CD4-positive, alpha-beta T cell (primary cell): Measurements from ENCODE around the gene MAN2A2. TPM values are rescaled to one million over a fixed set of nuclear protein-coding genes. Genes with fewer than 3 reads are reported as not detected.

Experiments used
- ATAC-seq: fragments of 200-7000 bp; cut with Tn5 transposase; one replicate; pipeline ENCODE4 v1.10.0; 2022; ENCODE audit warnings: mild to moderate bottlenecking; ENCODE audit not compliant: poor library complexity
- CTCF ChIA-PET: fragments of 350-600 bp; sonication (Branson Sonifier 250); formaldehyde crosslinking; loops from one replicate; lab custom pipeline; 2021; ENCODE audit warnings: antibody characterized with exemption, inconsistent platforms; lab: Charles Lee
- POLR2A ChIA-PET: fragments of 350-600 bp; sonication (Branson Sonifier 250); formaldehyde crosslinking; loops from one replicate; lab custom pipeline; 2021; ENCODE audit warnings: antibody characterized with exemption, inconsistent platforms; lab: Charles Lee
- DNase-seq, 14 experiments: peaks; one replicate each; pipeline ENCODE4 v3.0.0-alpha.2; 2013 to 2020; ENCODE audit warnings: mixed read lengths in 2 of 14
- H3K27ac ChIP-seq, 2 donors: one replicate each; pipeline versions ENCODE4 v1.5.1 to v1.7.0; 2013; ENCODE audit warnings: low read length in 2 of 2, low read depth in 1 of 2, mild to moderate bottlenecking in 1 of 2
- H3K27me3 ChIP-seq, 2 experiments: 1 replicate in 1 of 2; 2 replicates in 1 of 2; pipeline versions ENCODE4 v1.6.1 to v1.7.0; 2013; ENCODE audit warnings: low read length in 2 of 2, control low read depth in 1 of 2, mild to moderate bottlenecking in 1 of 2, moderate library complexity in 1 of 2; ENCODE audit not compliant: insufficient read depth in 2 of 2, control insufficient read depth in 1 of 2
- H3K36me3 ChIP-seq: one replicate; pipeline ENCODE4 v1.6.1; 2013; ENCODE audit warnings: low read length, control low read depth; ENCODE audit not compliant: insufficient read depth
- H3K4me1 ChIP-seq: one replicate; pipeline ENCODE4 v1.6.1; 2013; ENCODE audit warnings: low read length, control low read depth; ENCODE audit not compliant: insufficient read depth
- H3K4me3 ChIP-seq: one replicate; pipeline ENCODE4 v1.5.1; 2013; ENCODE audit warnings: mild to moderate bottlenecking, low read length, moderate library complexity
- H3K9me3 ChIP-seq, 2 experiments: 1 replicate in 1 of 2; 2 replicates in 1 of 2; pipeline versions ENCODE4 v1.6.1 to v1.7.0; 2013; ENCODE audit warnings: low read length in 2 of 2, mild to moderate bottlenecking in 2 of 2, control low read depth in 1 of 2, moderate library complexity in 1 of 2; ENCODE audit not compliant: control insufficient read depth in 1 of 2, insufficient read depth in 1 of 2
- H3K27ac Mint-ChIP-seq: one replicate; pipeline ENCODE4 v1.8.0; 2020; ENCODE audit warnings: mixed read lengths
- H3K27me3 Mint-ChIP-seq: one replicate; pipeline ENCODE4 v1.8.0; 2021; ENCODE audit warnings: mixed read lengths
- H3K36me3 Mint-ChIP-seq: one replicate; pipeline ENCODE4 v1.8.0; 2021; ENCODE audit warnings: low read depth, mixed read lengths
- H3K4me1 Mint-ChIP-seq: one replicate; pipeline ENCODE4 v1.8.0; 2021; ENCODE audit warnings: low read depth, mixed read lengths
- H3K4me3 Mint-ChIP-seq: one replicate; pipeline ENCODE4 v1.8.0; 2020; ENCODE audit warnings: mild to moderate bottlenecking, mixed read lengths
- H3K9me3 Mint-ChIP-seq: one replicate; pipeline ENCODE4 v1.8.0; 2020; ENCODE audit warnings: mixed read lengths
- intact Hi-C, 2 experiments: fragments of 100-400 bp; cut with DNase I in 1 of 2; cut with micrococcal nuclease in 1 of 2; formaldehyde crosslinking; loops; one replicate each; pipeline versions ENCODE4 v1.15.1 to v1.9.0; 2023 to 2025; cut with DNase I, micrococcal nuclease
- total RNA-seq, 174 experiments: library from RNA in 2 of 174; stranded (reverse) in 2 of 174; gene quantifications; one replicate each; pipeline ENCODE4 v1.2.3 and lab custom pipeline; 2021 to 2026
- TF ChIP-seq, protein P1 (sequence below): fragments of 200-600 bp; IDR thresholded peaks from one replicate; pipeline ENCODE4 v1.8.0; 2022; ENCODE audit warnings: antibody characterized with exemption, mild to moderate bottlenecking

Gene MAN2A2
- total RNA-seq, 2 experiments from 2014 or later: 125 to 128 TPM

DNA sequence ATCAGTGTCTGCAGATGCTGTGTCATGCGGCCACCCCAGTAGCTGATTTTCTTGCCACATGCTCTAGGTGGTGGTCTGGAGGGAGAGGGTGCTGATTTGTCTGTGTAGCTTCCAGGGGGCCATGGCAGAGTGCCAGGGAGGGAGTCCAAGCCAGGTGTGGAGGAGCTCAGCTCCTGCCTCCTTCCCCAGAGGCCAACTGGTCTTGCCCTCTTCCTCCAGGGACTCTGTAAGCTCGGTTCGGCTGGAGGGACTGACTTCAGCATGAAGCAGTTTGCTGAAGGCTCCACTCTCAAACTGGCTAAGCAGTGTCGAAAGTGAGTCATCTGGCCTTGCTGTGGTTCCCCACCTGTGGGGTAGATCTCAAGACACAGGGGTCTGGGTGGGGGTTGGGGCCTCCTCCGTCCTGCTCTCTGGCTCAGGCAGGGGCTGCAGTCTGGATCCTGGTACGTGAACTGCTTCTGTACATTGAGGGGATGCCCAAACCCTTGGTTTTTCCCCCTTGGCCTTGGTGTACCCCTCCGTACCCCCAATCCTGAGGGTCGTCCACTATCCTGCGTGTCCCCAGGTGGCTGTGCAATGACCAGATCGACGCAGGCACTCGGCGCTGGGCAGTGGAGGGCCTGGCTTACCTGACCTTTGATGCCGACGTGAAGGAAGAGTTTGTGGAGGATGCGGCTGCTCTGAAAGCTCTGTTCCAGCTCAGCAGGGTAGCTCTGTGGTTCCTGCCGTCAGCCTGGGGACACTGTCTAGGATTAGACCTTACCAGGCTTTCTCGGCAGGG lies 44.7 kb downstream of the MAN2A2 start:
- Histone ChIP-seq H3K4me3 (no peak overlapping the region), H3K27ac (no peak overlapping the region), H3K9me3 (no peaks in the 10 kb centered on the region), H3K4me1 (no peaks in the 10 kb centered on the region), H3K27me3 (no peaks in the 10 kb centered on the region), H3K36me3 (peaks cover 81% of the 10 kb centered on the region)
- POLR2A ChIA-PET: interaction anchor here (3.6 kb wide), 1 partner anchor 13 kb away, joined by 15 read pairs; the partner anchor contains the start of gene UNC45A
- DNase-seq (peak in 1 of 14 experiments; percentile 12), ATAC-seq (no peak)
- no peak overlapping the region for H3K27ac Mint-ChIP-seq
- H3K4me3 Mint-ChIP-seq: no peak overlapping the region
- CTCF ChIA-PET: interaction anchor here (1.3 kb wide), 1 partner anchor 16 kb away, joined by 4 read pairs; the partner anchor contains the start of gene HDDC3
- TF ChIP-seq, protein P1, sequence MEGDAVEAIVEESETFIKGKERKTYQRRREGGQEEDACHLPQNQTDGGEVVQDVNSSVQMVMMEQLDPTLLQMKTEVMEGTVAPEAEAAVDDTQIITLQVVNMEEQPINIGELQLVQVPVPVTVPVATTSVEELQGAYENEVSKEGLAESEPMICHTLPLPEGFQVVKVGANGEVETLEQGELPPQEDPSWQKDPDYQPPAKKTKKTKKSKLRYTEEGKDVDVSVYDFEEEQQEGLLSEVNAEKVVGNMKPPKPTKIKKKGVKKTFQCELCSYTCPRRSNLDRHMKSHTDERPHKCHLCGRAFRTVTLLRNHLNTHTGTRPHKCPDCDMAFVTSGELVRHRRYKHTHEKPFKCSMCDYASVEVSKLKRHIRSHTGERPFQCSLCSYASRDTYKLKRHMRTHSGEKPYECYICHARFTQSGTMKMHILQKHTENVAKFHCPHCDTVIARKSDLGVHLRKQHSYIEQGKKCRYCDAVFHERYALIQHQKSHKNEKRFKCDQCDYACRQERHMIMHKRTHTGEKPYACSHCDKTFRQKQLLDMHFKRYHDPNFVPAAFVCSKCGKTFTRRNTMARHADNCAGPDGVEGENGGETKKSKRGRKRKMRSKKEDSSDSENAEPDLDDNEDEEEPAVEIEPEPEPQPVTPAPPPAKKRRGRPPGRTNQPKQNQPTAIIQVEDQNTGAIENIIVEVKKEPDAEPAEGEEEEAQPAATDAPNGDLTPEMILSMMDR: no peak
- intact Hi-C loops: no loop called here
- H3K4me1 Mint-ChIP-seq: no peaks in the 10 kb centered on the region
- peaks cover 81% of the 10 kb centered on the region for H3K36me3 Mint-ChIP-seq
- no peaks in the 10 kb centered on the region for H3K9me3 Mint-ChIP-seq
- no peaks in the 10 kb centered on the region for H3K27me3 Mint-ChIP-seq

DNA sequence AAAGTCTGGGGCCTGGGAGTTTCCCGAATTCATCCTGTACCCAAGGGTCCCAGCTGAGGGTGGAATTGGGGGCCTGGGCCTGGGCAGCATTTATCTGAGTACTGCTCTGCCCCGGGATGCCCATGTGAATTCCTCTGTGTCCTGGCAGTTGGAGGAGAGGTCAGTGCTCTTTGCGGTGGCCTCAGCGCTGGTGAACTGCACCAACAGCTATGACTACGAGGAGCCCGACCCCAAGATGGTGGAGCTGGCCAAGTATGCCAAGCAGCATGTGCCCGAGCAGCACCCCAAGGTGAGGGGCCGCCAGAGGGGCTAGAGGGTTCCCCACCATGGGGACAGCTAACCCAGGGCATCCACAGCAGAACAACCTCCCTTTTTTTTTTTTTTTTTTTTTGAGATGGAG lies 45.4 kb downstream of the MAN2A2 start:
- Histone ChIP-seq H3K27me3 (no peaks in the 10 kb centered on the region), H3K9me3 (no peaks in the 10 kb centered on the region), H3K4me3 (no peak overlapping the region), H3K27ac (no peak overlapping the region), H3K36me3 (peaks cover 76% of the 10 kb centered on the region), H3K4me1 (no peaks in the 10 kb centered on the region)
- intact Hi-C loops: no loop called here
- DNase-seq (no peak), ATAC-seq (no peak)
- CTCF ChIA-PET: interaction anchor here (1.3 kb wide), 1 partner anchor 17 kb away, joined by 4 read pairs; the partner anchor contains the start of gene HDDC3
- POLR2A ChIA-PET: interaction anchor here (3.6 kb wide), 1 partner anchor 14 kb away, joined by 15 read pairs; the partner anchor contains the start of gene UNC45A
- TF ChIP-seq, protein P1: no peak
- no peaks in the 10 kb centered on the region for H3K9me3 Mint-ChIP-seq
- H3K27me3 Mint-ChIP-seq: no peaks in the 10 kb centered on the region
- H3K4me3 Mint-ChIP-seq: no peak overlapping the region
- no peak overlapping the region for H3K27ac Mint-ChIP-seq
- H3K4me1 Mint-ChIP-seq: no peaks in the 10 kb centered on the region
- peaks cover 79% of the 10 kb centered on the region for H3K36me3 Mint-ChIP-seq

DNA sequence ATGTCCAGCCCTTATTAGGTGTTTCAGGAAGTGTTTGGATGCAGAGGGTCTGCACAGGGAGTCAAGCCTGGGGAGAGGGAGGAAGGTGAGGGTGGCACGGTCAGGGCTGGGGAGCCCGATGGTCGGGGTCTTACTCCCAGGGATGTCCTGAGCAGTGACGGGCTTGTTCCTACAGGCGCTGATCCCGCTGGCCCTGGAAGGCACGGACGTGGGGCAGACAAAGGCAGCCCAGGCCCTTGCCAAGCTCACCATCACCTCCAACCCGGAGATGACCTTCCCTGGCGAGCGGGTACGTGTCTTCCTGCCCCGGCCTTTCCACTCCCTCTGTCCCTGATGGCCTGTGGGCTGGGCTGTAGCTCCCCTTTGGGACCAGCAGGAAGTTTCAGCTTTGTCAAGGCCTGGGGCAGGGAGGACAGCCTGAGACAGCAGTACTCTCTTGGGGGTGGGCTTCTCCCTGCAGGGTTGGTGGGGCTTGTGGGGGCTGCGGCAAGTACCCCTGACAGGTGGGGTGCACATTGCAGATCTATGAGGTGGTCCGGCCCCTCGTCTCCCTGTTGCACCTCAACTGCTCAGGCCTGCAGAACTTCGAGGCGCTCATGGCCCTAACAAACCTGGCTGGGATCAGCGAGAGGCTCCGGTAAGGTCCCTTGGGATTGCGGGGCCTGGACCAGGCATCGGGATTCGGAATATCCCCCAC lies 47.0 kb downstream of the MAN2A2 start:
- Histone ChIP-seq H3K36me3 (peaks cover 68% of the 10 kb centered on the region), H3K4me1 (peaks cover 9% of the 10 kb centered on the region), H3K27me3 (no peaks in the 10 kb centered on the region), H3K9me3 (no peaks in the 10 kb centered on the region), H3K4me3 (no peak overlapping the region), H3K27ac (no peak overlapping the region)
- ChIA-PET POLR2A (no interaction called here), CTCF (no interaction called here)
- H3K4me3 Mint-ChIP-seq: no peak overlapping the region
- H3K27me3 Mint-ChIP-seq: no peaks in the 10 kb centered on the region
- H3K36me3 Mint-ChIP-seq: peaks cover 72% of the 10 kb centered on the region
- ATAC-seq (no peak), DNase-seq (peak in 1 of 14 experiments; percentile 14)
- TF ChIP-seq, protein P1: no peak
- H3K27ac Mint-ChIP-seq: no peak overlapping the region
- no peaks in the 10 kb centered on the region for H3K4me1 Mint-ChIP-seq
- no peaks in the 10 kb centered on the region for H3K9me3 Mint-ChIP-seq
- intact Hi-C loops: no loop called here
